AG09309 (cell line): ENCODE data around the gene RS1.

Source experiments
- DNase-seq: peaks from one replicate; pipeline ENCODE4 v3.0.0-alpha.2; 2010; ENCODE audit warnings: low read depth
- H3K4me3 ChIP-seq: 2 replicates; pipeline ENCODE4 v1.5.1; 2011; ENCODE audit warnings: mild to moderate bottlenecking, low read depth, low read length, moderate library complexity; ENCODE audit not compliant: control insufficient read depth
- CTCF ChIP-seq: IDR thresholded peaks from 2 replicates; pipeline ENCODE4 v1.5.1; 2011; ENCODE audit warnings: mild to moderate bottlenecking, low read depth, low read length, inconsistent platforms; ENCODE audit not compliant: insufficient read depth, control insufficient read depth; ENCODE audit errors: missing control alignments

The RS1 gene

DNA sequence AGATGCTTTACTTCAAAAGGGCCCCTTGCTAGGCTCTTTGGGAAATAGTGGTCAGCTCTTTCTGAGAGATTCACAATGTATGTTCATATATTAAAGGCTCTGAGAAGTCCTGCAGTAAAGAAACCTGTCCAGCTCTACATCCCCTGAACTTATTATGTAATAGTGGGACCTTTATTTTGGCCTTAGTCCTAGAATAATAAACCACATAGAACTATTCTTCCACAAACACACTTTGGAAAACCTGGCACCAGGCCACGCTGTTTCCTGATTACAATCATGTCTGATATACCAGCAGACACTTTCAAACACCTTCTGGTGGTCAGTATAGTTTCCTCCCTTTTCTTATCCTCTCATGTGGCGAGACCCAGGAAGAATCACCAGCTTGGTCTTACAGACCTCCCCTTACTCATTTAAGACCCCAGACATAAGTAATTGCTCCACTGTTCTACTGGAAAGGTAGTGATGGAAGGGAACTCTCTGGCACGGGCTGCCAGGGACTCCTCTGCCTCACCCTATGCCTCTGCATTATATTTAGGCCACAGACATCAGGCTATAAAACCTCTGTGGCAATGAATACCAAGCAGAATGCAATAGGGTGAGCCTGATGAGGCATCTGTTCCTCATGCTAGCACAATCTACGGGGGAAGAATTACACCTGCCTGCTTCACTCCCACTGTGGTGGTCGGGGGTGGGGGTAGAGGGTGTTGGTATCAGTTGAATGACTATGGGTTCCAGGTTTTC, 29.9 kb upstream of the RS1 start:
- DNase-seq: no peak
- H3K4me3 ChIP-seq: no peak overlapping the region
- TF ChIP-seq CTCF: no peak

- TF ChIP-seq CTCF: no peak
- no peak overlapping the region for H3K4me3 ChIP-seq
- DNase-seq: no peak
These were observed 27.1 kb upstream of the RS1 start for GRCh38 chrX:18698737-18699650.

- no peak overlapping the region for H3K4me3 ChIP-seq
- DNase-seq: no peak
- TF ChIP-seq CTCF: no peak
These were observed 24.7 kb upstream of the RS1 start for GRCh38 chrX:18696653-18697052.

GRCh38 chrX:18692541-18692940, 20.6 kb upstream of the RS1 start:
- DNase-seq: no peak
- H3K4me3 ChIP-seq: no peak overlapping the region
- no peak for TF ChIP-seq CTCF

GRCh38 chrX:18691431-18691830, 19.5 kb upstream of the RS1 start:
- no peak for DNase-seq
- no peak for TF ChIP-seq CTCF
- H3K4me3 ChIP-seq: no peak overlapping the region

- no peak for DNase-seq
- H3K4me3 ChIP-seq: no peak overlapping the region
- no peak for TF ChIP-seq CTCF
These were observed 16.1 kb upstream of the RS1 start for GRCh38 chrX:18687856-18688495.
